Measurements from ENCODE around the gene GNAI1. TPM values are rescaled to one million over a fixed set of nuclear protein-coding genes. Genes with fewer than 3 reads are reported as not detected.

The GNAI1 gene
- total RNA-seq, 1 experiment from 2014 or later, result 30.4 TPM

GRCh38 chr7:80134115-80134535, 506 bp upstream of the GNAI1 start:
- H3K27ac Mint-ChIP-seq (ENCODE audit: low read depth, unreplicated experiment), result peak overlapping the region; percentile 16
- DNase-seq (ENCODE audit: unreplicated experiment), result no peak
- H3K4me3 Mint-ChIP-seq (ENCODE audit: unreplicated experiment), result peak overlapping the region; percentile 98
- POLR2A ChIA-PET, result interaction anchor here (0.5 to 12.3 kb wide), 24 partner anchors 8 to 547 kb away, joined by 3 to 229 read pairs (median 4); no protein-coding TSS in a partner anchor
- intact Hi-C loops (cut with micrococcal nuclease), result loop anchor here (1.0 to 2.0 kb wide), 5 partner anchors 39 to 319 kb away; no protein-coding TSS in a partner anchor
- no peaks in the 10 kb centered on the region for H3K9me3 Mint-ChIP-seq (ENCODE audit: unreplicated experiment)
- no peak for TF ChIP-seq CTCF (IDR thresholded peaks at IDR 0.05; ENCODE audit: unreplicated experiment)
- H3K27me3 Mint-ChIP-seq (ENCODE audit: insufficient read depth, unreplicated experiment), result no peaks in the 10 kb centered on the region
- no TSS peak for BruUV-seq (replicated peaks)
- CTCF ChIA-PET, result interaction anchor here (0.6 to 5.3 kb wide), 31 partner anchors 9 to 294 kb away, joined by 3 to 42 read pairs (median 4); no protein-coding TSS in a partner anchor
- H3K36me3 Mint-ChIP-seq (ENCODE audit: insufficient read depth, unreplicated experiment), result peaks cover 10% of the 10 kb centered on the region
- H3K4me1 Mint-ChIP-seq (ENCODE audit: insufficient read depth, unreplicated experiment), result peaks cover 33% of the 10 kb centered on the region

- Mint-ChIP-seq H3K9me3 (ENCODE audit: unreplicated experiment) (no peaks in the 10 kb centered on the region), H3K4me3 (ENCODE audit: unreplicated experiment) (peak overlapping the region; percentile 98), H3K36me3 (ENCODE audit: insufficient read depth, unreplicated experiment) (peaks cover 11% of the 10 kb centered on the region), H3K27me3 (ENCODE audit: insufficient read depth, unreplicated experiment) (no peaks in the 10 kb centered on the region), H3K4me1 (ENCODE audit: insufficient read depth, unreplicated experiment) (peaks cover 37% of the 10 kb centered on the region), H3K27ac (ENCODE audit: low read depth, unreplicated experiment) (peak overlapping the region; percentile 95)
- peak; percentile 40 for DNase-seq (ENCODE audit: unreplicated experiment)
- intact Hi-C loops (cut with micrococcal nuclease), result loop anchor here (2.0 to 5.0 kb wide), 3 partner anchors 83 to 317 kb away; no protein-coding TSS in a partner anchor
- BruUV-seq (replicated peaks), result no TSS peak
- no peak for TF ChIP-seq CTCF (IDR thresholded peaks at IDR 0.05; ENCODE audit: unreplicated experiment)
- POLR2A ChIA-PET, result interaction anchor here (0.6 to 12.3 kb wide), 21 partner anchors 9 to 527 kb away, joined by 3 to 229 read pairs (median 5); no protein-coding TSS in a partner anchor
- CTCF ChIA-PET, result interaction anchor here (0.5 to 5.3 kb wide), 15 partner anchors 10 to 530 kb away, joined by 3 to 42 read pairs (median 4); no protein-coding TSS in a partner anchor
Measured at GRCh38 chr7:80135309-80136104, 876 bp downstream of the GNAI1 start.

GRCh38 chr7:80136261-80137055, 1.8 kb downstream of the GNAI1 start:
- no peak for TF ChIP-seq CTCF (IDR thresholded peaks at IDR 0.05; ENCODE audit: unreplicated experiment)
- Mint-ChIP-seq H3K36me3 (ENCODE audit: insufficient read depth, unreplicated experiment) (peaks cover 11% of the 10 kb centered on the region), H3K27me3 (ENCODE audit: insufficient read depth, unreplicated experiment) (no peaks in the 10 kb centered on the region), H3K27ac (ENCODE audit: low read depth, unreplicated experiment) (peak overlapping the region; percentile 95), H3K4me3 (ENCODE audit: unreplicated experiment) (peak overlapping the region; percentile 98), H3K4me1 (ENCODE audit: insufficient read depth, unreplicated experiment) (peaks cover 45% of the 10 kb centered on the region), H3K9me3 (ENCODE audit: unreplicated experiment) (no peaks in the 10 kb centered on the region)
- POLR2A ChIA-PET, result interaction anchor here (0.7 to 12.3 kb wide), 13 partner anchors 8 to 265 kb away, joined by 3 to 229 read pairs (median 7); no protein-coding TSS in a partner anchor
- BruUV-seq (replicated peaks), result TSS peak; percentile 32
- intact Hi-C loops (cut with micrococcal nuclease), result loop anchor here (5.0 kb wide), 1 partner anchor 151 kb away; no protein-coding TSS in a partner anchor
- DNase-seq (ENCODE audit: unreplicated experiment), result peak; percentile 41
- CTCF ChIA-PET, result interaction anchor here (1.6 to 3.3 kb wide), 4 partner anchors 11 to 292 kb away, joined by 4 to 26 read pairs (median 5); no protein-coding TSS in a partner anchor
